ENCODE data around the gene NME7. TPM values are rescaled to one million over a fixed set of nuclear protein-coding genes. Genes with fewer than 3 reads are reported as not detected.

The NME7 gene
- polyA plus RNA-seq, 1 of the 3 experiments (the other 2 are of a cell fraction): 13.7 TPM

- Histone ChIP-seq H4K20me1 (ENCODE audit: insufficient read depth) (no peaks in the 10 kb centered on the region), H3F3A (replicated peaks; ENCODE audit: insufficient read depth) (no peaks in the 10 kb centered on the region), H3K36me3 (replicated peaks in 1 of 2; ENCODE audit: control insufficient read depth in 1 of 2, insufficient read depth in 2 of 2, low read length in 1 of 2) (peaks cover 3 to 4% of the 10 kb centered on the region in 2 experiments), H3K9me3 (no peaks in the 10 kb centered on the region), H2AFZ (ENCODE audit: low read depth) (no peak overlapping the region), H3K4me2 (no peak overlapping the region), H3K9me2 (no peaks in the 10 kb centered on the region), H3K79me2 (ENCODE audit: insufficient read depth) (no peaks in the 10 kb centered on the region), H3K27ac (ENCODE audit: low read depth in 2 of 2, low read length in 1 of 2) (no peak overlapping the region), H3K27me3 (ENCODE audit: insufficient read depth) (no peaks in the 10 kb centered on the region), H3K4me3 (ENCODE audit: low read depth in 2 of 2, low read length in 1 of 2) (no peak overlapping the region), H3K9ac (no peak overlapping the region), H3K4me1 (ENCODE audit: control insufficient read depth in 1 of 2, insufficient read depth in 2 of 2, low read depth in 1 of 2, low read length in 1 of 2) (peaks cover 0 to 5% of the 10 kb centered on the region in 2 experiments; a peak in 2 of 4 replicates)
- POLR2A ChIA-PET: no interaction called here
- CTCF ChIA-PET: interaction anchor here (0.9 kb wide), 1 partner anchor 14 kb away, joined by 3 read pairs; no protein-coding TSS in a partner anchor
- WGBS (ENCODE audit: low lambda C conversion rate): 83% methylated on average over 4 of the region's 4 CpGs
- no peak for DNase-seq
- TF ChIP-seq POLR2AphosphoS5 (IDR thresholded peaks at IDR 0.05; ENCODE audit: low read depth, low read length): no peak
- no peak for TF ChIP-seq NRF1 (IDR thresholded peaks at IDR 0.05; ENCODE audit: low read depth, low read length)
- TF ChIP-seq RCOR1 (IDR thresholded peaks at IDR 0.05; ENCODE audit: low read length): no peak
- no peak for TF ChIP-seq EZH2phosphoT487 (IDR thresholded peaks at IDR 0.05; ENCODE audit: borderline replicate concordance, low read depth)
- TF ChIP-seq ZBTB33 (IDR thresholded peaks at IDR 0.05; ENCODE audit: borderline replicate concordance, low read depth): no peak
- TF ChIP-seq GATA2 (CRISPR knock-in tag; IDR thresholded peaks at IDR 0.05): no peak
- no peak for TF ChIP-seq TAF1 (IDR thresholded peaks at IDR 0.05; ENCODE audit: borderline replicate concordance, low read depth, low read length)
- no peak for TF ChIP-seq MEF2A (IDR thresholded peaks at IDR 0.05; ENCODE audit: borderline replicate concordance, low read depth)
- TF ChIP-seq RFX5 (IDR thresholded peaks at IDR 0.05; ENCODE audit: low read length): no peak
- no peak for TF ChIP-seq TEAD4 (IDR thresholded peaks at IDR 0.05; ENCODE audit: borderline replicate concordance, insufficient read depth)
- TF ChIP-seq YY1 (IDR thresholded peaks at IDR 0.05; ENCODE audit: low read depth): no peak
- no peak for TF ChIP-seq RAD21 (IDR thresholded peaks at IDR 0.05; ENCODE audit: low read length)
- no peak for TF ChIP-seq CHD2 (IDR thresholded peaks at IDR 0.05; ENCODE audit: low read length, partially characterized antibody)
- TF ChIP-seq PBX3 (IDR thresholded peaks at IDR 0.05): no peak
- TF ChIP-seq SMC3 (IDR thresholded peaks at IDR 0.05; ENCODE audit: low read depth, low read length): no peak
- no peak for TF ChIP-seq GABPA (IDR thresholded peaks at IDR 0.05; ENCODE audit: low read depth)
- TF ChIP-seq MXI1 (IDR thresholded peaks at IDR 0.05; ENCODE audit: low read depth, low read length): no peak
- no peak for TF ChIP-seq MAX (IDR thresholded peaks at IDR 0.05; ENCODE audit: low read depth)
- TF ChIP-seq JUND (IDR thresholded peaks at IDR 0.05): no peak
Observed at GRCh38 chr1:169150641-169151337, 216.8 kb downstream of the NME7 start.

All from SK-N-SH (cell line).